Ovary (tissue), 9 donors: ENCODE results near the gene FLNA. TPM values are rescaled to one million over a fixed set of nuclear protein-coding genes. Genes with fewer than 3 reads are reported as not detected.
"Not testable (repeated sequence)": the region's sequence is repeated elsewhere in the genome, so short reads cannot be mapped to it uniquely, and the experiment has no call there.

Experiments
- DNase-seq, 5 donors: peaks; one replicate each; pipeline ENCODE4 v3.0.0-alpha.2; 2019 to 2020
- H3K27ac ChIP-seq, 2 donors: fragments of 200-600 bp; one replicate each; pipeline versions ENCODE4 v1.5.1 to v1.8.0; 2019 to 2022
- H3K27me3 ChIP-seq: fragments of 200-600 bp; one replicate; pipeline ENCODE4 v1.8.0; 2022
- H3K36me3 ChIP-seq: fragments of 200-600 bp; sonication (generic); one replicate; pipeline ENCODE4 v1.5.1; 2019
- H3K4me1 ChIP-seq: one replicate; pipeline ENCODE4 v1.8.1; 2013; ENCODE audit warnings: mild to moderate bottlenecking, moderate library complexity; ENCODE audit not compliant: insufficient read depth
- H3K4me3 ChIP-seq: fragments of 200-600 bp; sonication (generic); one replicate; pipeline ENCODE4 v1.5.1; 2017
- H3K9me3 ChIP-seq, 2 donors: fragments of 200-600 bp in 1 of 2; sonication (generic) in 1 of 2; one replicate each; pipeline versions ENCODE4 v1.5.1 to v1.8.1; 2013 to 2019; ENCODE audit warnings: mild to moderate bottlenecking in 1 of 2, moderate library complexity in 1 of 2
- CTCF ChIP-seq, 3 donors: fragments of 450-650 bp in 2 of 3; fragments of 200-600 bp in 1 of 3; IDR thresholded peaks; one replicate each; pipeline versions ENCODE4 v1.5.1 to v1.8.0; 2016 to 2022; ENCODE audit warnings: antibody characterized with exemption in 3 of 3, mild to moderate bottlenecking in 1 of 3
- EP300 ChIP-seq: sonication (generic); formaldehyde crosslinking; IDR thresholded peaks from one replicate; pipeline ENCODE4 v1.6.1; 2017; ENCODE audit warnings: antibody characterized with exemption
- POLR2A ChIP-seq: fragments of 450-650 bp; IDR thresholded peaks from one replicate; pipeline ENCODE4 v1.6.1; 2017; ENCODE audit warnings: antibody characterized with exemption, mild to moderate bottlenecking, moderate library complexity
- WGBS, 3 donors: extraction: QIAGEN DNeasy Blood & Tissue Kit in 1 of 3; methylation state at CpG; one replicate each; pipeline versions ENCODE4 v1.1.5 to v1.1.7; 2013 to 2017; 5-methylcytosine and 5-hydroxymethylcytosine counted together
- intact Hi-C, 4 donors: fragments of 100-400 bp; cut with DNase I; formaldehyde crosslinking; loops; one replicate each; pipeline versions ENCODE4 v1.11.0 to v1.15.1; 2022 to 2023
- polyA plus RNA-seq, 2 donors: library from polyadenylated mRNA; stranded (reverse); fragments of 200-250 nt in 1 of 2; fragments of 350-450 nt in 1 of 2; fragmentation: Illumina TruSeq in 1 of 2; extraction: RNeasy Lipid Tissue Mini Kit (QIAGEN cat#74804) in 1 of 2; gene quantifications; one replicate each; pipeline ENCODE4 v1.2.3, GENCODE V29; 2013 to 2014
- total RNA-seq, 7 donors: library from RNA; depleted of rRNA in 2 of 7; stranded (reverse); fragments of >200 nt in 2 of 7; fragmentation: NEBNext Ultra II Directional in 3 of 7; extraction: Animal tissue kit (Norgen Biotek cat#: 25700) in 3 of 7; gene quantifications; one replicate each; pipeline versions ENCODE4 v1.1.0 to v1.2.4, GENCODE V29; 2016 to 2023
- donor health status: DM: no; HTN: no; CAD: no; lungs with moderate emphysema.
- donor health status: DM: no; HTN: no; CAD: no.
- donor health status: Bipolar disorder and iron deficiency.
- donor health status: DM: yes; HTN: yes; CAD: no.
- donor health status: DM: no; HTN: no; CAD: no.
- donor health status: DM: yes; HTN: yes; CAD: no.

Gene FLNA
- total and polyA plus RNA-seq, 9 donors: 327 to 2,249 (median 885) TPM

GRCh38 chrX:154349359-154349935 is 25.0 kb downstream of the FLNA start:
- Histone ChIP-seq H3K4me3 (no peak overlapping the region), H3K27me3 (no peaks in the 10 kb centered on the region), H3K4me1 (no peaks in the 10 kb centered on the region), H3K27ac (no peak overlapping the region), H3K36me3 (no peaks in the 10 kb centered on the region), H3K9me3 (no peaks in the 10 kb centered on the region)
- 66 to 72% (median 71%) methylated on average over 18 to 19 of the region's 19 CpGs for WGBS, 3 donors
- intact Hi-C loops: no loop called here
- no peak for TF ChIP-seq CTCF (IDR thresholded peaks at IDR 0.05)
- TF ChIP-seq EP300: no peak
- TF ChIP-seq POLR2A: no peak
- peak in 4 of 5 donors; percentile 27 to 46 (median 41) for DNase-seq

- H3K36me3 ChIP-seq: no peaks in the 10 kb centered on the region
- H3K27me3 ChIP-seq: no peaks in the 10 kb centered on the region
- intact Hi-C loops: no loop called here
- WGBS, 3 donors: 79 to 87% (median 80%) methylated on average over 24 of the region's 24 CpGs
- H3K4me1 ChIP-seq: no peaks in the 10 kb centered on the region
- DNase-seq: peak in 4 of 5 donors; percentile 24 to 44 (median 37)
- TF ChIP-seq CTCF (IDR thresholded peaks at IDR 0.05) (no peak), POLR2A (no peak), EP300 (no peak)
- no peak overlapping the region for H3K4me3 ChIP-seq
- no peaks in the 10 kb centered on the region for H3K9me3 ChIP-seq
- H3K27ac ChIP-seq: no peak overlapping the region
Observed at GRCh38 chrX:154348646-154349358, 25.6 kb downstream of the FLNA start.

- Histone ChIP-seq H3K4me1 (no peaks in the 10 kb centered on the region), H3K27me3 (no peaks in the 10 kb centered on the region), H3K36me3 (no peaks in the 10 kb centered on the region), H3K4me3 (no peak overlapping the region), H3K27ac (no peak overlapping the region), H3K9me3 (no peaks in the 10 kb centered on the region)
- WGBS, 3 donors: 64 to 74% (median 73%) methylated on average over 7 of the region's 7 CpGs
- TF ChIP-seq CTCF (IDR thresholded peaks at IDR 0.05) (no peak), EP300 (no peak), POLR2A (no peak)
- intact Hi-C loops: no loop called here
- DNase-seq: peak in 3 of 5 donors; percentile 31 to 40 (median 36)
Observed at GRCh38 chrX:154348114-154348531, 26.3 kb downstream of the FLNA start.

GRCh38 chrX:154343620-154344019 is 30.8 kb downstream of the FLNA start:
- H3K4me3 ChIP-seq, H3K27me3 ChIP-seq, H3K4me1 ChIP-seq, DNase-seq, H3K9me3 ChIP-seq, H3K27ac ChIP-seq, intact Hi-C loops, H3K36me3 ChIP-seq: not testable (repeated sequence)
- no CpG with 5 or more reads among the region's 20 CpGs for WGBS, 3 donors

- H3K27me3 ChIP-seq, H3K27ac ChIP-seq, H3K36me3 ChIP-seq, H3K4me1 ChIP-seq, H3K4me3 ChIP-seq, intact Hi-C loops, DNase-seq, H3K9me3 ChIP-seq: not testable (repeated sequence)
- WGBS, 3 donors: no CpG with 5 or more reads among the region's 16 CpGs
Observed at GRCh38 chrX:154343063-154343462, 31.4 kb downstream of the FLNA start.

- H3K36me3 ChIP-seq, H3K4me1 ChIP-seq, H3K9me3 ChIP-seq, intact Hi-C loops, H3K4me3 ChIP-seq, H3K27me3 ChIP-seq: not testable (repeated sequence)
- 40% methylated on average over 10 of the region's 115 CpGs; no CpG with 5 or more reads in 2 of the 3 donors for WGBS, 3 donors
- peak overlapping the region in 1 of 2 donors; percentile 75 for H3K27ac ChIP-seq
- DNase-seq: peak in 2 of 5 donors; percentile 29 to 51
Observed at GRCh38 chrX:154341399-154342298, 32.8 kb downstream of the FLNA start.
